ENCODE measurements around the gene AKAP11. TPM values are rescaled to one million over a fixed set of nuclear protein-coding genes. Genes with fewer than 3 reads are reported as not detected.

Gene AKAP11
- total and polyA plus RNA-seq, 11 donors = 3.8 to 33.7 (median 24.0) TPM

DNA sequence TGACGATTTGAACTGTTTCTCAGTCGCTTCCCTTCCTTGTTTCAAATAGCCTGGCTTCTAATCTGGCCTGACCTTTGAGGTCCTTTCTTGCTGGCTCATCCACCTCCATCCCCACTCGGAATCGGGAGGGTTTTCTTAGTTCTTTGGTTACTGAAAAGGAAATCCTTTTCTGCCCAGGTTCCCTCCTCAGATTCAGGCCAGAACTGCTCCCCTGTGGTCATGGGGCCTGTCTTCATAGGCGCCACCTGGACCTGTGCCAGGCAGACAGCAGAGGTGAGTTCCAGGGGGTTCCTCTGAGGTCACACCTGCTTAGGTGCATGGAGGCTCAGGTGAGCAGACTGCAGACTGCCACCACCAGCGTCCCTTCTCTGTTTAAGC, 62.4 kb downstream of the AKAP11 start:
- intact Hi-C loops (cut with DNase I) = no loop called here
- H3K9me3 ChIP-seq = no peaks in the 10 kb centered on the region
- H3K27me3 ChIP-seq = peaks cover 0 to 3% (median 0%) of the 10 kb centered on the region in 9 donors
- H3K27ac ChIP-seq = no peak overlapping the region
- TF ChIP-seq, protein P1, sequence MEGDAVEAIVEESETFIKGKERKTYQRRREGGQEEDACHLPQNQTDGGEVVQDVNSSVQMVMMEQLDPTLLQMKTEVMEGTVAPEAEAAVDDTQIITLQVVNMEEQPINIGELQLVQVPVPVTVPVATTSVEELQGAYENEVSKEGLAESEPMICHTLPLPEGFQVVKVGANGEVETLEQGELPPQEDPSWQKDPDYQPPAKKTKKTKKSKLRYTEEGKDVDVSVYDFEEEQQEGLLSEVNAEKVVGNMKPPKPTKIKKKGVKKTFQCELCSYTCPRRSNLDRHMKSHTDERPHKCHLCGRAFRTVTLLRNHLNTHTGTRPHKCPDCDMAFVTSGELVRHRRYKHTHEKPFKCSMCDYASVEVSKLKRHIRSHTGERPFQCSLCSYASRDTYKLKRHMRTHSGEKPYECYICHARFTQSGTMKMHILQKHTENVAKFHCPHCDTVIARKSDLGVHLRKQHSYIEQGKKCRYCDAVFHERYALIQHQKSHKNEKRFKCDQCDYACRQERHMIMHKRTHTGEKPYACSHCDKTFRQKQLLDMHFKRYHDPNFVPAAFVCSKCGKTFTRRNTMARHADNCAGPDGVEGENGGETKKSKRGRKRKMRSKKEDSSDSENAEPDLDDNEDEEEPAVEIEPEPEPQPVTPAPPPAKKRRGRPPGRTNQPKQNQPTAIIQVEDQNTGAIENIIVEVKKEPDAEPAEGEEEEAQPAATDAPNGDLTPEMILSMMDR (IDR thresholded peaks at IDR 0.05) = no peak
- TF ChIP-seq POLR2A (IDR thresholded peaks at IDR 0.05) = no peak
- H3K36me3 ChIP-seq = no peaks in the 10 kb centered on the region
- H3K4me1 ChIP-seq = peaks cover 0 to 4% (median 0%) of the 10 kb centered on the region in 12 donors
- H3K4me3 ChIP-seq = no peak overlapping the region
- no peak for DNase-seq
- ATAC-seq = no peak
- WGBS, 4 donors = 52 to 65% (median 58%) methylated on average over 6 of the region's 6 CpGs

DNA sequence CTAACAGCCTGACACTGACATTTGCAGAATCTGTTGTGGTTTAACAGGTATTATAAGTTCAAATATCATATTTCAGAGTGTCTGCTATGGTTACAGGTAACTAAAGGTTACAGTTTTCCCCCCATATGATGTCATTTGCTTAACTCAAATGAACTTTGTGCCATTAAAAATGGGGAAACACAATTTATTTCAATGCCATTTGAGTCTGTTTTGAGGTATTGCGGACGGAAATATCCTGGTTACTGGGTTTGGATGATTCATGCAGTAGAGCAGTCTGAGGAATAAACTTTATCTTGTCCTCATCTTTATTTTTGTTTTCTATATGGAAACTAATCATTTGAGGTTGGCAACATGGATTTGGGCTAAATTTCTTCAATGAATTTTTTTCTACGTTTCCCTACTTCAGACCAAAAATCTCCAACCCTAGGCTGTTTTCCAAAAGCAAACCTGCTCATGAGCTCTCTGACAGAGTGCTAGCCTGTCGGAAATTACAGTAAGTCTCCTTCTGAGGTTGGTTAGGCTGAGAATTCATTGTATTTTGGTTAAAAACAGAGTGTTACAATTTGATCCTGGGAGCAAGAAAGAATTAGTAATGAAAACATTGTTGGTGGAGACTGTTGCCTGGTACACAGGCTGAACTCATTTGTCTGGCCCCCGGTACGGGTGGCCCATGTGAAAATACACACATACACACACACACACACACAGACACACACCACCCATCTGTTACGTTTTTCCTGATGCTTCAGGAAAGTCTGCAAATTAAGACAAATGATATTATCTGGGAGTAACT, 66.1 kb downstream of the AKAP11 start:
- no peak overlapping the region for H3K27ac ChIP-seq
- ATAC-seq (no peak), DNase-seq (no peak)
- no peaks in the 10 kb centered on the region for H3K9me3 ChIP-seq
- intact Hi-C loops (cut with DNase I) = no loop called here
- no peak overlapping the region for H3K4me3 ChIP-seq
- H3K27me3 ChIP-seq = peaks cover 0 to 3% (median 0%) of the 10 kb centered on the region in 9 donors
- no peaks in the 10 kb centered on the region for H3K4me1 ChIP-seq
- TF ChIP-seq POLR2A (IDR thresholded peaks at IDR 0.05) = no peak
- TF ChIP-seq, protein P1 (IDR thresholded peaks at IDR 0.05) = no peak
- no peaks in the 10 kb centered on the region for H3K36me3 ChIP-seq
- 81 to 87% (median 83%) methylated on average over 7 of the region's 7 CpGs for WGBS, 4 donors

- H3K36me3 ChIP-seq = no peaks in the 10 kb centered on the region
- intact Hi-C loops (cut with DNase I) = no loop called here
- no peak for DNase-seq
- 73 to 76% (median 75%) methylated on average over 3 of the region's 3 CpGs for WGBS, 4 donors
- H3K4me3 ChIP-seq = no peak overlapping the region
- H3K27ac ChIP-seq = no peak overlapping the region
- H3K27me3 ChIP-seq = no peaks in the 10 kb centered on the region
- H3K4me1 ChIP-seq = no peaks in the 10 kb centered on the region
- no peaks in the 10 kb centered on the region for H3K9me3 ChIP-seq
- no peak for ATAC-seq
- TF ChIP-seq, protein P1 (IDR thresholded peaks at IDR 0.05) = no peak
- no peak for TF ChIP-seq POLR2A (IDR thresholded peaks at IDR 0.05)
These were observed 73.4 kb downstream of the AKAP11 start for GRCh38 chr13:42345367-42345766.

DNA sequence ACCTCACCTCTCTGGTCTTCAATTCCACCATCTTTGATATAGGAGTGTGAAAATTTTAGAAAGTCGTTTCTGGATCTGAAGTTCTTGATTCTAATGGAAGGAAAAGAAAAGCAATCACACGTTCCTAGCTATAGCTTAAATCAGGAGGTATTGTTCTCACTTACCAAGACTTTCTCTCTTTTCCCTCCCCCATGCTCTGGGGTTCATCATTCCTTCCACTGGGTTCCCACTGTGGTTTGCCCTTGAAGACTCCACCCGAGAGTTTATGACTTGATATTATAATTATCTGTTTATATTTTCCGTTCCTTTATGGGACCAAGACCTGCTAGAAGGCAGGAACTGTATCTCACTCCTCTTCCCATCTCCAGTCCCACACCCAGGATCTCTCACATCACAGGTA, 76.6 kb downstream of the AKAP11 start:
- H3K9me3 ChIP-seq = no peaks in the 10 kb centered on the region
- DNase-seq = no peak
- TF ChIP-seq, protein P1 (IDR thresholded peaks at IDR 0.05) = no peak
- TF ChIP-seq POLR2A (IDR thresholded peaks at IDR 0.05) = no peak
- H3K4me3 ChIP-seq = no peak overlapping the region
- no peaks in the 10 kb centered on the region for H3K36me3 ChIP-seq
- intact Hi-C loops (cut with DNase I) = no loop called here
- ATAC-seq = no peak
- H3K4me1 ChIP-seq = peaks cover 0 to 2% (median 0%) of the 10 kb centered on the region in 12 donors
- 71 to 88% (median 82%) methylated on average over 4 of the region's 4 CpGs for WGBS, 4 donors
- H3K27me3 ChIP-seq = no peaks in the 10 kb centered on the region
- no peak overlapping the region for H3K27ac ChIP-seq
